ENCODE measurements around the gene PAK1. TPM values are rescaled to one million over a fixed set of nuclear protein-coding genes. Genes with fewer than 3 reads are reported as not detected.

The PAK1 gene
- total RNA-seq, 1 donor from 2014 or later, result 41.0 TPM

- H3K27ac Mint-ChIP-seq (ENCODE audit: unreplicated experiment), result peak overlapping the region; percentile 36
- Histone ChIP-seq H3K4me1 (ENCODE audit: insufficient read depth, low read length) (peaks cover 5% of the 10 kb centered on the region), H3K36me3 (ENCODE audit: insufficient read depth, low read length) (no peaks in the 10 kb centered on the region), H3K27me3 (ENCODE audit: insufficient read depth, low read length) (no peaks in the 10 kb centered on the region), H3K9me3 (ENCODE audit: insufficient read depth, low read depth, low read length) (no peaks in the 10 kb centered on the region), H3K79me2 (ENCODE audit: insufficient read depth, low read length) (no peaks in the 10 kb centered on the region), H4K20me1 (ENCODE audit: insufficient read depth, low read length) (no peaks in the 10 kb centered on the region), H2AFZ (ENCODE audit: low read depth, low read length) (no peak overlapping the region), H3K4me3 (ENCODE audit: insufficient read depth, low read depth, low read length) (no peak overlapping the region), H3K27ac (ENCODE audit: low read depth, low read length) (no peak overlapping the region), H3K4me2 (ENCODE audit: low read length) (no peak overlapping the region), H3K9ac (ENCODE audit: low read length) (no peak overlapping the region)
- no peak for DNase-seq (ENCODE audit: low read depth)
- H3K9me3 Mint-ChIP-seq (ENCODE audit: unreplicated experiment), result no peaks in the 10 kb centered on the region
- H3K4me1 Mint-ChIP-seq (ENCODE audit: low read depth, unreplicated experiment), result peaks cover 11% of the 10 kb centered on the region
- H3K4me3 Mint-ChIP-seq (ENCODE audit: unreplicated experiment), result no peak overlapping the region
- FAIRE-seq, result no peak
- H3K27me3 Mint-ChIP-seq (ENCODE audit: low read depth, unreplicated experiment), result no peaks in the 10 kb centered on the region
- peaks cover 2% of the 10 kb centered on the region for H3K36me3 Mint-ChIP-seq (ENCODE audit: low read depth, unreplicated experiment)
- no peak for TF ChIP-seq CTCF (IDR thresholded peaks at IDR 0.05; ENCODE audit: insufficient read depth, low read depth, low read length)
These were observed 189.1 kb downstream of the PAK1 start for GRCh38 chr11:77284476-77285468.

GRCh38 chr11:77283101-77283500 lies 190.8 kb downstream of the PAK1 start:
- Histone ChIP-seq H3K9ac (ENCODE audit: low read length) (no peak overlapping the region), H3K4me3 (ENCODE audit: insufficient read depth, low read depth, low read length) (no peak overlapping the region), H3K9me3 (ENCODE audit: insufficient read depth, low read depth, low read length) (no peaks in the 10 kb centered on the region), H3K36me3 (ENCODE audit: insufficient read depth, low read length) (no peaks in the 10 kb centered on the region), H3K4me2 (ENCODE audit: low read length) (no peak overlapping the region), H4K20me1 (ENCODE audit: insufficient read depth, low read length) (no peaks in the 10 kb centered on the region), H3K79me2 (ENCODE audit: insufficient read depth, low read length) (no peaks in the 10 kb centered on the region), H3K27ac (ENCODE audit: low read depth, low read length) (no peak overlapping the region), H2AFZ (ENCODE audit: low read depth, low read length) (no peak overlapping the region), H3K27me3 (ENCODE audit: insufficient read depth, low read length) (no peaks in the 10 kb centered on the region), H3K4me1 (ENCODE audit: insufficient read depth, low read length) (peaks cover 3% of the 10 kb centered on the region)
- no peak for FAIRE-seq
- DNase-seq (ENCODE audit: low read depth), result no peak
- Mint-ChIP-seq H3K4me1 (ENCODE audit: low read depth, unreplicated experiment) (peaks cover 17% of the 10 kb centered on the region), H3K27ac (ENCODE audit: unreplicated experiment) (no peak overlapping the region), H3K4me3 (ENCODE audit: unreplicated experiment) (no peak overlapping the region), H3K36me3 (ENCODE audit: low read depth, unreplicated experiment) (peaks cover 2% of the 10 kb centered on the region), H3K27me3 (ENCODE audit: low read depth, unreplicated experiment) (no peaks in the 10 kb centered on the region), H3K9me3 (ENCODE audit: unreplicated experiment) (no peaks in the 10 kb centered on the region)
- TF ChIP-seq EZH2 (IDR thresholded peaks at IDR 0.05; ENCODE audit: insufficient read depth, low read length) (no peak), CTCF (IDR thresholded peaks at IDR 0.05; ENCODE audit: insufficient read depth, low read depth, low read length) (no peak)
